GM19025 (cell line): ENCODE results near the gene LOC128125822.
"Not testable (repeated sequence)": the region's sequence is repeated elsewhere in the genome, so short reads cannot be mapped to it uniquely, and the experiment has no call there.

Source experiments
- ATAC-seq: cut with Tn5 transposase; IDR thresholded peaks from one replicate; pipeline ENCODE4 v1.9.1; 2021; ENCODE audit warnings: mild to moderate bottlenecking, low read depth, moderate library complexity; ENCODE audit not compliant: unreplicated experiment

The LOC128125822 gene

DNA sequence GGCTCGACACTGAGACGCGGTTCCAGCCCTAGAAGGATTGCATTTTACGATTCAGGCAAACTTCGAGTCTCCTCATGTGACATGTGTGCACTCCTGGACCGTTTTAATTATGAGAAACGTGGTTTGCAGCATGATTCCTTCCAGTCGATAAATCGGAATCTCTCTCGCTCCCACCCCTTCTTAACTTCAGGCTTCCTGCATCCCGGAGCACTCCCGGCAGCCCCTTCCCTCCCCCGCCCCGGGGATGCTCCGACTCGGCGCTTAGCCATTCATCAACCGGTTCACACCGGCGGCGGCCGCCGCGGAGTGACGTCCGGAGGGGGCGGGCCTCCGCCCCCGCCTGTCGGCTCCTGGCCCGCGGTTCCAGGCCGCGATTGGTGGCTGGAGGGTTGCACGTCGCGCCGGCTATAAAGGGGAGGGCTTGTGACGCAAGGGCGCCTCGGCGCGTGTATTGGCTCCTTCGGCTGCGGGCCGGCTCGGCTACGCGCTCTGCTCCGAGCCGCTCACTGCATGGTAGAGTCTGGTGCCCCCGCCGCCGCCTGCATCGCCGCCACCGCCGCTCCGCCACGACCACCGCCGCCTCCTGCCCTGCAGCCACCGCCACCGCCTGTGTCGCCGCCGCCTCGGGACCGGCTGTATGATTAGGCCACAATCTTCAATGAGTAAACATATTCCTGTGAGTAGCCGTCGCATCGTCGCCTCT is at the start of gene LOC128125822, which contains the start of gene PTP4A1:
TSS of gene LOC128125822 (plus strand) at position 437 of the 703 bp plus-strand sequence.
TSS of gene PTP4A1 (plus strand) at position 437 of the 703 bp plus-strand sequence. CDS start 4,401 bp downstream, outside the sequence.
- peak; percentile 87 for ATAC-seq

- ATAC-seq, result not testable (repeated sequence)
Measured at GRCh38 chr6:63522911-63523287, 49.4 kb upstream of the LOC128125822 start.

GRCh38 chr6:63523630-63524029 is 48.6 kb upstream of the LOC128125822 start:
- no peak for ATAC-seq

- no peak for ATAC-seq
Measured at GRCh38 chr6:63525186-63525878, 46.9 kb upstream of the LOC128125822 start.

DNA sequence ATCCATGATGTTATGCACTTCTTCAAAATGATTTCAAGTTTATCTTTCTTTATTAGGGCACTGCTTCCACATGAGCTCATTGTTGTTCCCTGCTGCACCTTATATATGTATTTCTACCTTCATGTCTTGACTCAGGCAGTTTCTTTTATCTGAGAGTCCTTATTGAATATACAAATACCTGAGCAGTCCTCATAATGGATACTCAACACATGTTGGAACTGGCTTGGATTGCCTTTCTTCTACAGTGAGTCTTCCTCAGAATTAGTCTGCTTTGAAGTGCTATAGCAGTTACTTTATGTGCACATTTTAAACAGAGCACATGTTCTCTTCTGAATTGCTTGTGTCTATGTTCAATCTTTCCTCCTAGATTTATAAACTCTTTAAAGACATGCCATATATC is 45.3 kb upstream of the LOC128125822 start:
- no peak for ATAC-seq

- ATAC-seq, result no peak
Measured at GRCh38 chr6:63527658-63528514, 44.4 kb upstream of the LOC128125822 start.

DNA sequence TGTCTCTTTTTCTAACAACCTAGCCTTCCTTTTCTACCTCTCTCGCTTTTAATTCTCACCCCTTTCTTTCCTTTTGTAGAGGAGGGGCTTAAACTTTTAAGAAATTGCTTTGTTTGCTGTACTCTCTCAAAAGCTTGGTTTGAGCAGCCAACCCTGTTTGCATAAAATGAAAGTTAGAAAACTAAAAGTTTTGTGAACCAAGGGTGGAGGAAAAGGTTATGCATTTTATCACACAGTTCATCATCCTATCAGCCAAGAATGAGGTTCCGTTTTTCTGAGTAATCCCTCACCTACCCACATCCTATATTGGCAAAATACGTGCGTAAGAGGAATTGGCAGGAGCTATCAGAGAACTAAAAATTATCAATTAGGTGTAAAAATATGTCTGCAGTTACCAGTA is 42.8 kb upstream of the LOC128125822 start:
- no peak for ATAC-seq

DNA sequence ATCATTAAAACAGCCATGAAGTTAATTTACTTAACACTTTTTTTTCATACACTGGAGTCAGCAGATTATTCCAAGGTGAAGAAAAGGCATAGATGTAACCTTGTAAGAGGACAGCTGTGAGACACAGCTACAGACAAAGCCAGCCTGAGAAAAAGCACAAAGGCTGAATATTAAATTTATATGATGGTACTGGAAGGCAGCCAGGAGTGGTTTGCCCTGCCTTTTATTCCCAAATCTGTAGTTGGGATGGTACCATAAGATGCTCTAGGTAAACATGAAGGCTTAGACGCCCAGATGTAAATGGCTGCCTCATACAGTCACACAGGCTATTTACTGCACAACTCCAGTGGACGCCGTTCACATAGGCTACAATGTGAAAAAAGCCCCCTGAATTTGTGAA is 42.1 kb upstream of the LOC128125822 start:
- no peak for ATAC-seq

- ATAC-seq, result no peak
Measured at GRCh38 chr6:63530991-63531390, 41.3 kb upstream of the LOC128125822 start.

DNA sequence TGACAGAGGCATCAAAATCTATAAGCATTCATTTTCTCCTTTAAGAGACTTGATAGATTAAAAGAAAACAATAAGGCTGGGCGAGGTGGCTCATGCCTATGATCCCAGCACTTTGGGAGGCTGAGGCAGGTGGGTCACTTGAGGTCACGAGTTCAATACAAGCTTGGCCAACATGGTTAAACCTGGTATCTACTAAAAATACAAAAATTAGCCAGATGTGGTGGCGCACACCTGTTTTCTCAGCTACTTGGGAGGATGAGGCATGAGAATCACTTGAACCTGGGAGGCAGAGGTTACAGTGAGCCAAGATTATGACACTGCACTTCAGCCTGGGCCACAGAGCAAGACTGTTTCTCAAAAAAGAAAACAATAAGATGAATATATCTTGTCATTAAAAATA is 39.3 kb upstream of the LOC128125822 start:
- no peak for ATAC-seq

DNA sequence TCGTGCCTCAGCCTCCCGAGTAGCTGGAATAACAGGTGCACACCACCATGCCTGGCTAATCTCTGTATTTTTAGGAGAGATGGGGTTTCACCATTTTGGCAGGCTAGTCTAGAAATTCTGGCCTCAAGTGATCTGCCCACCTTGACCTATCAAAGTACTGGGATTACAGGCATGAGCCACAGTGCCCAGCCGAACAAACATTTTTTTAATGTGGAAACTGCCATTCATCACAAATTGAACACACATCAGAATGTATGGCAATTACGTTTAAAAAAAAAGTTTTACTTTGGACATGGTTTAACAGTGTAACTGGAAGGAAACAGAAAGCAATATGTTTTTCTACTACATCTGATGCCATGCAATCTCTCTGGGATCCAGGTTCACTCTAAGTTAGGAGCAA is 38.3 kb upstream of the LOC128125822 start:
- ATAC-seq, result no peak

GRCh38 chr6:63537201-63537958 is 34.9 kb upstream of the LOC128125822 start:
- ATAC-seq, result peak; percentile 50

DNA sequence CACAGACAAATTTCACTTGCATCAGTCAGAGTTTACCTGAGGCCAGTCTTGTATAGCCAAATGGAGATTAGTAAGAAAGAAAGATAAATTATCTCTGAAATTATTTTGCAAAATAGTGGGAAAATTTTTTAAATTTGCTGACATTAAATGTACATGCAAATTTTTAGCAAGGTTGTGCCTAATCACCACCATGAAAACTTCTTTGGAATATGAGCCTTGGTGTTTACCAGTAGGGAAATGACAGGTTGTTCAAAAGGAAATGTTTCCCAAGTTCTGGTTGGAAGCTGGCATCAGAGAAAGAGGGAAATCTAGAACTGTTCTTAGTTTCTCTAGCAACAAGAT is 34.4 kb upstream of the LOC128125822 start:
- no peak for ATAC-seq

- no peak for ATAC-seq
Measured at GRCh38 chr6:63538550-63538949, 33.7 kb upstream of the LOC128125822 start.

GRCh38 chr6:63543001-63543400 is 29.3 kb upstream of the LOC128125822 start:
- ATAC-seq, result no peak

GRCh38 chr6:63543982-63544381 is 28.3 kb upstream of the LOC128125822 start:
- ATAC-seq, result no peak

GRCh38 chr6:63546236-63546635 is 26.0 kb upstream of the LOC128125822 start:
- ATAC-seq, result no peak

GRCh38 chr6:63546697-63547096 is 25.6 kb upstream of the LOC128125822 start:
- ATAC-seq, result no peak

DNA sequence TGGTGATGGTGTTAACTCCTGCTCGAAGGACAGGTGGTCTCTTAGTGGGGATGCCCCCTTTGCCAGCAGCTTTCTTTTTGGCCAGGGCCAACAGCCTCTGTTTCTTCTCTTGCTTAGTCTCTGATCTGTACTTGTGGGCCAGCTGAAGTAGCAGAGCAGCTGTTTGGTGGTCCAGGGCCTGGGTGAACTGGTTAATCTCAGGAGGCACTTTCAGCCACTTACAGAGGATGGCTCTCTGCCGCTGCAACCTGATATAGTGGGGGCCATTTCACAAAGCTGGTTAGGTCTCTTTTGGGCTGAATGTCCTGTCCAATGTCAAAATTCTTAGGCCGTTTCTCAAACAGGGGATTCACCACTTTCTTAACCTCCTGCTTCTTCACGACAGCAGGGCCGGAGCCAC is 23.2 kb upstream of the LOC128125822 start:
- ATAC-seq, result no peak

DNA sequence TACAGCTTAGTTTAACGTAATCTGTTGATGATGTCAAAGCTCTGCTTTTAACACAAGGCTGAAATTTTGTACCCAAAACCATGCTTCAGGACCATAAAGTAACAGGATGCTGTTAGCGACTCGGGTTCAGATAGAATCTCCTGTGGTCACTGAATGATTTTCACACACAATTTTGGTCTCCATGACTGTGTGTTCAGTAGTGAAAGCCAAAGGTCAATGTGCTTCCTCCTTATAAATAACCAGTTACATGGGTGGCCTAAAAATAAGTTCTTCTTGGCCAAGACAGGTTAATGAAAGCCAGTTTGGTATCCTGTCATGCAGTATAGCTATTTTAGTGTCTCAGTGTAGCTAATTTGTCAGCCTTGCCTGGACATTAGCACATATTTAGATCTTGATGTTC is 19.1 kb upstream of the LOC128125822 start:
- peak; percentile 99 for ATAC-seq
